Neural cell (in vitro differentiated cells): Measurements from ENCODE around the gene ACOXL.

Experiments used
- CTCF ChIP-seq: fragments of 450-650 bp; IDR thresholded peaks from 2 replicates; pipeline ENCODE4 v1.5.1; 2014; ENCODE audit warnings: antibody characterized with exemption, mild to moderate bottlenecking, moderate library complexity; ENCODE audit not compliant: poor library complexity, severe bottlenecking
- EZH2 ChIP-seq: fragments of 200-600, 300-800 bp; shearing (Covaris generic), sonication (generic); IDR thresholded peaks from 2 replicates; pipeline ENCODE4 v1.6.1; 2014; ENCODE audit warnings: antibody characterized with exemption, low read length, borderline replicate concordance, mild to moderate bottlenecking; ENCODE audit not compliant: insufficient read depth, poor library complexity, severe bottlenecking
- MXI1 ChIP-seq: fragments of 450-650 bp; conservative IDR thresholded peaks from 2 replicates; pipeline ENCODE4 v1.6.1; 2014; ENCODE audit warnings: antibody characterized with exemption, mild to moderate bottlenecking; ENCODE audit not compliant: poor library complexity, severe bottlenecking
- POLR2AphosphoS5 ChIP-seq: IDR thresholded peaks from 2 replicates; pipeline ENCODE4 v1.6.1; 2012
- REST ChIP-seq: IDR thresholded peaks from 2 replicates; pipeline ENCODE4 v1.6.1; 2012; ENCODE audit warnings: borderline replicate concordance
- TAF1 ChIP-seq: IDR thresholded peaks from 2 replicates; pipeline ENCODE4 v1.6.1; 2012; ENCODE audit warnings: low read depth

GRCh38 chr2:110783196-110783873 is 51.0 kb downstream of the ACOXL start:
- TF ChIP-seq CTCF (no peak), REST (no peak), TAF1 (no peak), MXI1 (no peak), EZH2 (no peak), POLR2AphosphoS5 (no peak)
